Measurements from ENCODE around the gene PLAC1. TPM values are rescaled to one million over a fixed set of nuclear protein-coding genes. Genes with fewer than 3 reads are reported as not detected.

PLAC1 gene
- total RNA-seq, 2 donors from 2014 or later: not detected

DNA sequence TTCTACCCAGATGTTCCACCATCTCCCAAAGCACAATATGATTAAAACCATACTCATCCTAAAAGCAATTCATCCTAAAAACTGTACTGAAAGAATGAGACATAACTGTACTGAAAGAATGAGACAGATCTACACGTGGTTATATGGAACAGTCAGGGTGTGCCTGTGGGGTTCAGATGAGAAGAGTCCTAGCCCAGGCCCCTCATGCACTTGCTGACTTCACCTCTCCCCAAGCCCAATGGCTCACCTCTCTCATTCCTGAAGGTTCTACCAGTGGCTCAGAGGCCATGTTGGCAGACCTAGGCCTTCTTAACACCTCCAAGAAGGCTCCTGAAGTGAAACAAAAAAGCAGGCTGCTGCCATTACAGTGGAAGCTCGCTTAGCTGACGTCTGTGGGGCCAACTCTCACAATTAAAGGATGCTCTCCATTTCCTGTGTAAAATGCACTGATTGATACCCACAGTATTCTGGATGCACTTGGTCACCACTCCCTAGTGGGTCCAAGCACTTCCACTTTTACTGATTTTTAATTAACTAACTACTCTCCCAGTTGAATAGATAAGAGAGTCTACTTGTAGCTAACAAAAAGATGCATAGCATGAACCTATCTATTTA, 3.8 kb downstream of the PLAC1 start:
- Histone ChIP-seq H3K36me3 (no peaks in the 10 kb centered on the region), H3K27ac (no peak overlapping the region), H3K4me3 (no peak overlapping the region), H3K4me1 (no peaks in the 10 kb centered on the region), H3K27me3 (no peaks in the 10 kb centered on the region), H3K9me3 (no peaks in the 10 kb centered on the region)
- no peak for DNase-seq (ENCODE audit: low spot score)
- TF ChIP-seq, protein P1, sequence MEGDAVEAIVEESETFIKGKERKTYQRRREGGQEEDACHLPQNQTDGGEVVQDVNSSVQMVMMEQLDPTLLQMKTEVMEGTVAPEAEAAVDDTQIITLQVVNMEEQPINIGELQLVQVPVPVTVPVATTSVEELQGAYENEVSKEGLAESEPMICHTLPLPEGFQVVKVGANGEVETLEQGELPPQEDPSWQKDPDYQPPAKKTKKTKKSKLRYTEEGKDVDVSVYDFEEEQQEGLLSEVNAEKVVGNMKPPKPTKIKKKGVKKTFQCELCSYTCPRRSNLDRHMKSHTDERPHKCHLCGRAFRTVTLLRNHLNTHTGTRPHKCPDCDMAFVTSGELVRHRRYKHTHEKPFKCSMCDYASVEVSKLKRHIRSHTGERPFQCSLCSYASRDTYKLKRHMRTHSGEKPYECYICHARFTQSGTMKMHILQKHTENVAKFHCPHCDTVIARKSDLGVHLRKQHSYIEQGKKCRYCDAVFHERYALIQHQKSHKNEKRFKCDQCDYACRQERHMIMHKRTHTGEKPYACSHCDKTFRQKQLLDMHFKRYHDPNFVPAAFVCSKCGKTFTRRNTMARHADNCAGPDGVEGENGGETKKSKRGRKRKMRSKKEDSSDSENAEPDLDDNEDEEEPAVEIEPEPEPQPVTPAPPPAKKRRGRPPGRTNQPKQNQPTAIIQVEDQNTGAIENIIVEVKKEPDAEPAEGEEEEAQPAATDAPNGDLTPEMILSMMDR (IDR thresholded peaks at IDR 0.05): no peak

DNA sequence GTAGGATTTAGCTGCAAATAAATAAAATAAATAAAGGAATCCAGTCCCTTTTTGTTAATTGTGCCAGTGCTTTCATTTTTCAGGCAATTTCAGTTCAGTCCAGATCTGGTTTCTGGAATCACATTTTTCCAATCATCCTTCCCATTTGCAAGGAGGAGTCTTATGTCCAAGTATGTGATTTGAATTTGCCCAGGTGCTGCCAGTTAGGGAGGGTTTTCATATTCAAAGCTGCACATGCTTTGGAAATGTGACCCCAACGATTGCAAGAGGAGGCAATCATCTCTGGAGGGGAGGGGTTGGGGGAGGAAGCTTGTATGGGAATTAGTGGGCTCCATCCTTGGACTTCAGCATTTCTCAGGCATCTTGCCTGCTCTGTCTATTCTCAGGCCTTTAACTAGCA, 4.4 kb downstream of the PLAC1 start:
- Histone ChIP-seq H3K9me3 (no peaks in the 10 kb centered on the region), H3K36me3 (no peaks in the 10 kb centered on the region), H3K27ac (no peak overlapping the region), H3K4me1 (no peaks in the 10 kb centered on the region), H3K4me3 (no peak overlapping the region), H3K27me3 (no peaks in the 10 kb centered on the region)
- no peak for DNase-seq (ENCODE audit: low spot score)
- TF ChIP-seq, protein P1 (IDR thresholded peaks at IDR 0.05): no peak

DNA sequence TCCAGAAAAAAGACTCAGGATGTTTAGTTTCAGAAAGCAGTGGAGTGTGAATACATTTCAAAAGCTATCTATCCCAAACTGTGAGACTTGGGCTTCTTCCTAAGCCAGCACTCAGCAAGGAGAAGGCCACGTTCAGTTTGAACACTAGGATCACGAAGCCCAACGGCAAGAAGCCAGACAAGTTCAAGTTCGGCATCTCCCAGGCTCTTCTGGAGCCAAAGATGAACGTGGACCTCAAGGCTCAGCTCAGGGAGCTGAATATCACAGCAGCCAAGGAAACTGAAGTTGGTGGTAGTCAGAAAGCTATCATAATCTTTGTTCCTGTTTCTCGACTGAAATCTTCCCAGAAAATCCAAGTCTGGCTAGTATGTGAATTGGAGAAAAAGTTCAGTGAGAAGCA, 7.6 kb downstream of the PLAC1 start:
- H3K4me3 ChIP-seq: no peak overlapping the region
- H3K27me3 ChIP-seq: no peaks in the 10 kb centered on the region
- H3K9me3 ChIP-seq: no peaks in the 10 kb centered on the region
- H3K4me1 ChIP-seq: no peaks in the 10 kb centered on the region
- no peaks in the 10 kb centered on the region for H3K36me3 ChIP-seq
- TF ChIP-seq, protein P1 (IDR thresholded peaks at IDR 0.05): no peak
- DNase-seq (ENCODE audit: low spot score): no peak
- H3K27ac ChIP-seq: no peak overlapping the region

DNA sequence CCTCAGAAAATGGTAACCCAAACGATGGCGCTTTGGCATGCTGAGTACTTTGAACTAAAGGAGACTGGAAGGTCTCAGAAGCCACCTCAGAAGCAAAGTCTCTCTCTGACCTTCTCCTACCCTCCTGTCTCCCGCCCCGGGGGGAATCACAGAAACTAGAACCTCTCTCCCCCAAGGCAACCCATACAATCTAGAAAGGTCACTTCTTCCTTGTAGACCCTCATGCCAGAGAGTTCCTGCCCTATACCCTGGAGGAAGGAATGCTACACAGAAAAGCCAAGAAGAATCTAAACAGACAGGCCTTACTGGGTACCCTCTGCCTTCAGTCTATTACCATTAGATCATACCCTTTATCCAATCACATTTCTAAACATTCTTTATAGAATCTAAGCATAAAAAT, 8.5 kb downstream of the PLAC1 start:
- Histone ChIP-seq H3K36me3 (no peaks in the 10 kb centered on the region), H3K9me3 (no peaks in the 10 kb centered on the region), H3K27me3 (no peaks in the 10 kb centered on the region), H3K4me1 (no peaks in the 10 kb centered on the region), H3K4me3 (no peak overlapping the region), H3K27ac (no peak overlapping the region)
- DNase-seq (ENCODE audit: low spot score): no peak
- TF ChIP-seq, protein P1 (IDR thresholded peaks at IDR 0.05): no peak

DNA sequence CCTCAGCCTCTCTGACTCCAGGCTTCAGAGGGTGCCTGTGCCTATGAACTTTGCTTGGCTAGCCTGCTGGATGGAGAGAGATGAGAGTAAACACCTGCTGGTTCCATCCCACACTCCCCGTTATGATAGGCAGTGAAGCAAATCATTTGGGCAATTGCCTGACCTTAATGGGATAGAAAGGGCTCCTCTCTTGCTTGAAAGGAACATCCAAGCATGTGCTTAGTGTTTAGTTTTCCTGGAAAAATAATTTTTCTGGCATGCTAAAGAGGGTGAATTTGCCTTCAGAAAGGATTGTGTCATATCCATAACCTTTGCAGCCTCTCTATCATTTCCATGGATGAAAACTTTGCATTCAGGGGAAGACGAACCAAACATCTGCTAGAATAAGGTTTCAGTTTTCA, 10.8 kb downstream of the PLAC1 start:
- no peaks in the 10 kb centered on the region for H3K4me1 ChIP-seq
- no peak overlapping the region for H3K4me3 ChIP-seq
- TF ChIP-seq, protein P1 (IDR thresholded peaks at IDR 0.05): no peak
- H3K27me3 ChIP-seq: no peaks in the 10 kb centered on the region
- no peak for DNase-seq (ENCODE audit: low spot score)
- H3K36me3 ChIP-seq: no peaks in the 10 kb centered on the region
- no peak overlapping the region for H3K27ac ChIP-seq
- H3K9me3 ChIP-seq: no peaks in the 10 kb centered on the region

DNA sequence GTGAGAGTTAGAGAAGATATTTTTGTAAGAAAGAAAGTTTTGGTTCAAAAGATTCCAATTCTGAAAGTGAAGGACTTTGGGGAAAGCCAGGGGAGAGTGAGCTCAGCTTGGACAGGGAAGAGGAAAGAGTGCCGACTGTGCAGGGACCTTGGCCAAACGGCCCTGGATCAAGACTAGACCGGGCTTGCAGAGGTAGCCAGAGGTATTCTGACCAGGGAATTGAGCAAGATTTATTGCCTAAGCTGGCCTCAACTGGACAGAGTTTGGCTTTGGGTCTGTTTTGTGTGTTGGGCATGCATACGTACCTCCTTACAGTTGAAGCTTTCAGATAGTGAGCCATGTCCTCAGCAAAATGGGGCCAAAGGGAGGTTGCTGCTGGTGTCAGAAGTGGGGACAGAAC, 11.6 kb downstream of the PLAC1 start:
- TF ChIP-seq, protein P1 (IDR thresholded peaks at IDR 0.05): no peak
- Histone ChIP-seq H3K27ac (no peak overlapping the region), H3K27me3 (no peaks in the 10 kb centered on the region), H3K9me3 (no peaks in the 10 kb centered on the region), H3K36me3 (no peaks in the 10 kb centered on the region), H3K4me1 (no peaks in the 10 kb centered on the region), H3K4me3 (no peak overlapping the region)
- DNase-seq (ENCODE audit: low spot score): no peak

Data from right atrium auricular region (tissue), 2 donors.